Embryonic facial prominence (tissue), 1 donor: ENCODE data around the gene ATP6V0A4.
"Not testable (repeated sequence)": the region's sequence is repeated elsewhere in the genome, so short reads cannot be mapped to it uniquely, and the experiment has no call there.

Experiments used
- DNase-seq: peaks from one replicate; pipeline ENCODE4 v3.0.0-alpha.2; 2016; ENCODE audit errors: extremely low spot score

Gene ATP6V0A4

DNA sequence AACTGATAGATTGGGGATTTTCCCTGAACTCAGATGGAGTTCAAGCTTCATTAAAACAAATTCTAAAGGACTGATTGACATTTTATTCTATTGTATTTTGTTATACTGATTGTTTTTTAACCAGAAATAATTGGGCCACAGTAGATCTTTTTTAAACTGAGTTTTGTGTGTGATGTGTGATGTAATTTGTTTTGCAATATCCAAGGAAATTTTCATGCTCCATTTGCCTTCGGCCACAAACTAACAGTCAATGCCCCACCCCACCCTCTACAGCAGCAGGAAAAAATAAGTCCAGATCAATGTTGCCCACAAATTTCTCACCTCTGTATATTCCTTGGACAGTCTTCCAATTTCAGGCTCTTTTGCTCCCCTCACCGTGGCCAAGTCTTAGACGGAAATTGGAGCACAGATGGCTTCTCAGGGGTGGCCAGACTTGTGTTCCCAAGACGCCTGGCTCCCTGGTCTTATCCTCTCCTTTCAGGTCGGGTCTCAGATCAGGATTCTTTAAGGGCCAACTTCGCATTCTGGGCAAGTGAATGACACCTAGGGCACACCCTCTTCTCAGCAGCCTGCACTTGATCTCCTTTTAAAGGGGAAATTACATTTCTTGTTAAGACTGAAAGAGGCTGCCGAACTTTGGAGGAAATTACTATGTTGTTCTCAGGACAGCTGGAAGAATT is 97.0 kb downstream of the ATP6V0A4 start, which contains the start of gene SVOPL:
SVOPL (minus strand) TSS at position 506 of the 680 bp plus-strand sequence. CDS start 22,317 bp downstream, outside the sequence.
- DNase-seq: no peak

DNA sequence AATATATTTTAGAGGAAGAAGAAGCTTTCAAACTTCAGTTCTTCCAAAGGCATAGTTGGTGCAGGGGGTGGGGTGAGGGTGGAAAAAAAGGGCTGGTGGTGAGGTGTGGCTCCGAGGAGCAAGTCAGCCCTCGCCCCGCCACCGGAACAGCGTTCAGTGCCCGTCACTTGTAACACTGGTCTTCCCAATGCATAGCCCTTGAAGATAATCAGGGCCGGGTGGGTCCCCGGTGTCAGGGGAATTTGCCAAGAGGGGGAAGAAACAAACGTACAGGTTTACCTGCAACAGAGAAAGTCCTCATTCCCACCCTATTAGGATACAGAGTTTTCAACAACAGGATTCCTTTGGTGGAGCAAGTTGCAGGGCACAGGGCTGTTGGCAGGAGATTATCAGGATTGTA is 98.3 kb downstream of the ATP6V0A4 start:
- no peak for DNase-seq

DNA sequence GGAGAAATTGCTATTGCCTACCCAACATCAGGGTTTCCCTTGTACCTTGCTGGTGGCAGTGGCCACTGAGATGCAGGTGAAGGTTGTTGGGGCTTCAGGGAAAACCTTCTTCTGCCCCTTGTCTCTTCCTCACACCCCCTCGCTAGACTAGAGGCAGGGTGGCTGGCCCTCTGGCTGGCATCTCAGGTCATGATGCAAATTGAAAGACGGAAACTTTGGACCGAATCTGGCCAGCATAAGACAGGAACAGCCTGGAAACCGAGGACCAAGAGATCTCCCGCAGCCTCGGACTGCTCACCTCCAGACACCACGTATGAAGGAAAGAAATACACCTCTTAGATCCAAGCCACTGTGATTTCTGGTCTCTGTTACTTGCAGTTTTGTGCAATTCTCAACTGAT is 99.7 kb downstream of the ATP6V0A4 start:
- no peak for DNase-seq

DNA sequence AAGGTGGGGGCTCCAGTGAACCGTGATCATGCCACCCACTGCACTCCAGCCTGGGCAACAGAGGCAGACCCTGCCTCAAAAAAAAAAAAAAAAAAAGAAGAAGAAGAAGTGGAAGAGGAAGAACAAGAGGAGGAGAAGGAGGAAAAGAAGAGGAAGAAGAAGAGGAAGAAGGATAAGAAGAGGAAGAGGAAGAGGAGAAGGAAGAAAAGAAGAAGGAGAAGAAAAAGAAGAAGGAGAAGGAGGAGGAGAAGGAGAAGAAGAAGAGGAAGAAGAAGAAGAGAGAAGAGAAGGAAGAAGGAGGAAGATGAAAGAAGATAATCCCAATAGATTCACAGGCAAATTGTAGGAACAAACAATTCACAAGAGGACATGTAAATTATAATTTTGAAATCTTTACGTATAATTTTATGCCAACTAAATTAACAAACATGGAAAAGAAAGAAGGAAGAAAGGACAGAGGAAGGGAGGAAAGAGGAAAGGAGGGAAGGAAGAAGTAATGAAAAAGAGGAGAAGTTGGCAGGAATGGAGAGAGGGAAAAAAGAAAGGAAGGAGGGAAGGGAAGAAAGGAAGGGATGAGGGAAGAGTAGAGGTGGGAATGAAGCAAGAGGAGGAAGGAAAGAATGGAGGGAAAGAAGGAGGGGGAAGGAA is 100.3 kb downstream of the ATP6V0A4 start:
- no peak for DNase-seq

DNA sequence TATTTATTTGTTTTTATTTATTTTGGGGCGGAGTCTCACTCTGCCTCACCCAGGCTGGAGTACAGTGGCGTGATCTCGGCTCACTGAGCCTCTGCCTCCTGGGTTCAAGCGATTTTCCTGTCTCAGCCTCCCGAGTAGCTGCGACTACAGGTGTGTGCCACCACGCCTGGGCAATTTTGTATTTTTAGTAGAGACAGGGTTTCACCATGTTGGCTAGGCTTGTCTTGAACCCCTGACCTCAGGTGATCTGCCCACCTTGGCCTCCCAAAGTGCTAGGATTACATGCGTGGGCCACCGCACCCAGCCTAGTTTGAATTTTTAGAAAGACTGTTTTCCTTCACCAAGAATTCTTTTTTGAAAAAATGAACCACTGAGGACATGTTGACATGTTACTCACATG is 102.2 kb downstream of the ATP6V0A4 start:
- not testable (repeated sequence) for DNase-seq

DNA sequence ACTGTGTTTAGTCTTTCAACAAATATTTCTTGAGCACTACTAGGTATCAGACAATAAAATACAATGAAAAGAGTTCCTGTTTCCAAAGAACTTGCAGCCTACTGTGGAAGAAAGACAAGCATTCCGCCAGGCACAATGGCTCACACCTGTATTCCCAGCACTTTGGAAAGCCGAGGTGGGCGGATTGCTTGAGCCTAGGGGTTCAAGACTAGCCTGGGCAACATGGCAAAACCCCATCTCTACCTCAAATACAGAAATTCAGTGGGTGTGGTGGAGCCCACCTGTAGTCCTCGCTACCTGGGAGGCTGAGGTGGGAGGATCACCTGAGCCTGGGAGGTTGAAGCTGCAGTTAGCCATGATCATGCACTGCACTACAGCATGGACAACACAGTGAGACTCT is 102.9 kb downstream of the ATP6V0A4 start:
- DNase-seq: no peak

DNA sequence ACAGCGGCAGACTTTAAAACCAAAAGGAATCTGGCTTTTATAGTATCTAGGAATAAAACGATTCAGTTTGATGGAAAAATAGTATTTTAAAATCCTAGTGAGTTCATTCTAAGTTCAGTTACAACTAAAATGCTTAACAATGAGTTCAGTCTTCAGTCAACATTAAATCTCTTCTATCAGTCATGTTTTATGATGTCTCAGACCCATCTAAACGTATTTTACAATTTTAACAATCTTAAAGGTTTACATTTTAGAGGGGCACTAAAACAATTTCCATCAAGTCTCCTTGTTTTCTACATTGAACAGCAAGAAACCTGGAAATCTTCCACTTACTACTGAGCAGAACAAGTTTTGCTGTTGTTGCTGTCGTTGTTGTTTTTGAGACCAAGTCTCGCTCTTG is 106.8 kb downstream of the ATP6V0A4 start:
- DNase-seq: no peak

DNA sequence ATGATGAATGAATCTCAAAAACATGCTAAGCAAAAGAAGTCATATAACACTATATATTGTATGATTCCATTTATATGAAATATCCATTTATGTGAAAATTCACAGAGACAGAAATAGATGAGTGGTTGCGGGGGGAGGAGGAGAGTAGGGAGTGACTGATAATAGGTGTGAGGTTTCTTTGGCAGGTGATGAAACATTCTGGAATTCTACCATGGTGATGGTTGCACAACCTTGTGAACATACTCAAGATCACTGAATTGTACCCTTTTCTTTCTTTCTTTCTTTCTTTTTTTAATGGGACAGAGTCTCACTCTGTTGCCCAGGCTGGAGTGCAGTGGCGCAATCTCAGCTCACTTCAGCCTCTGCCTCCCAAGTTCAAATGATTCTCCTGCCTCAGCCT is 107.5 kb downstream of the ATP6V0A4 start:
- no peak for DNase-seq

DNA sequence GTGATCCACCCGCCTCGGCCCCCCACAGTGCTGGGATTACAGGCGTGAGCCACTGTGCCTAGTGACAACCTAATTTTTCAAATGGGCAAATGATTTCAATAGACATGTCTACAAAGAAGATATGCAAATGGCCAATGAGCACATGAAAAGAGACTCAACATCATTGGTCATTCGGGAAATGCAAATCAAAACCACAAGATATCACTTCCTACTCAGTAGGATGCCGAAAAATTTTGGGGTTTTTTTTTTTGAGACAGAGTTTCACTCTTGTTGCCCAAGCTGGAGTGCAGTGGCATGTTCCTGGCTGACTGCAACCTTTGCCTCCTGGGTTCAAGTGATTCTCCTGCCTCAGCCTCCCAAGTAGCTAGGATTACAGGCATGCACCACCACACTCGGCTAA is 110.0 kb downstream of the ATP6V0A4 start:
- not testable (repeated sequence) for DNase-seq

DNA sequence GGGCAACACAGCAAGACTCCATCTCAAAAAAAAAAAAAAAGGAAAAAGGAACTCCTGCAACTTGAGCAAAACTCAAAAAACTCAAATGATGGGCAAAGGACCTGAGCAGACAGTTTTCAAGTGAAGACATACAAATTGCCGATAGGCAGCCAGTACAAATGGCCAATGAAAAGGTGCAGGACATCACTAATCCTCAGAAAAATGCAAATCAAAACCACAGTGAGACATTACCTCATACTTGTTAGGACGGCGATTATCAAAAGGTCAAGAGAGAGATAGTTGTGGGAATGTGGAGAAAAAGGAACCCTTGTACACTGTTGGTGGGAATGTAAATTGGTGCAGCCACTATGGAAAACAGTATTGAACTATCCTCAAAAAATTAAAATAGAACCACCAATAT is 113.7 kb downstream of the ATP6V0A4 start:
- DNase-seq: no peak

DNA sequence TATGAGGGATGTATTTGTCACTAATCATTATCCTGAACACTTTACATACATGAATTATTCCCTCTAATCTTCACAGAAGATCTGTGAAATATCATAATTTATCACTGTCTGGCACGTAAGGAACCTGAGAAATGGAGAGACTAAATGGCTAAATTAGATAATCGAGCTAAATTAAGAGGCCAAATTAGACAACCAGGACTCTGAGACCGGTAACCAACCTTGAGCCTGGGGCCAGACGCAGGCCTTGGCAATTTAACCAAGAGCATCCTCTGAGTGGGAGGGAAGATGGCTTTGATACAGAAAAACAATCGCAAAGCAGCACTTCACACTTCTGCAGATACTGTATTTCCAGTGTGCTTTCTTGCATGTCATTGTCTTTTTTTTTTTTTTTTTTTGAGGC is 118.2 kb downstream of the ATP6V0A4 start:
- DNase-seq: no peak

DNA sequence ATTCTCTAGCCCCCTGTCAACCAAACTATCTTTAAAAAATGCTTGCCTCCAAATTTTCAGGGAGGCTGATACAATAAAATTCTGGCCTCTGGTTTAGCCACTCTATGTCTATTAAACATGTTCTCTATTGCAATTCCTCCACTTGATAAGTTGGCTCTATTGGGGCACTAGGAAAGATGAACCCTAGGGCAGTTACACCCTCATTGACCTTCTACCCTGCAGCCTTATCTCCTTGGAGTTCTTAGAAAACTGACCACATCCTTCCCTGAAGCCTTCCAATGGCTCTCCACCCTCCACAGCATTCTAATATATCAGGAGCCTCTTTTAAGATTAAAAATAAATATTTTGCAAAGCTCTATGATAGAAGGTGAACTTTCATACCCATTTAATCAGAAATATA is 127.4 kb downstream of the ATP6V0A4 start:
- DNase-seq: no peak

DNA sequence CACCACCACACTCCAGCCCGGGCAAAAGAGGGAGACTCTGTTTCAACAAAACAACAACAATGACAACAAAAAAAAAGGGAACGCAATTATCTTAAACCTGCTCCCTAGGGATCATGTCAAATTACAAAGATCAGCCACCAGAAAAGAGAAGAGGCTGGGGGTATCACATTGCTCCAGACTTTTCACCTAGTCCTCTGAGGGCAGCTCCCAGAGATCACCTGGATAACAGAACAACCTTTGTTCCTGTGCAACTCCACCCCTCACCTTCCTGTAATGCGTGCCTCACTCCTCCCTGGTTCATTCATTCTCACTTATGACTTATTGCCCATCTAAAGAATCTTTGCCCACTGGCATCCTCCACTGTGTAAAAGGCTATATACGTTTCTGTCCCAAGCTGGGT is 128.6 kb downstream of the ATP6V0A4 start:
- no peak for DNase-seq

DNA sequence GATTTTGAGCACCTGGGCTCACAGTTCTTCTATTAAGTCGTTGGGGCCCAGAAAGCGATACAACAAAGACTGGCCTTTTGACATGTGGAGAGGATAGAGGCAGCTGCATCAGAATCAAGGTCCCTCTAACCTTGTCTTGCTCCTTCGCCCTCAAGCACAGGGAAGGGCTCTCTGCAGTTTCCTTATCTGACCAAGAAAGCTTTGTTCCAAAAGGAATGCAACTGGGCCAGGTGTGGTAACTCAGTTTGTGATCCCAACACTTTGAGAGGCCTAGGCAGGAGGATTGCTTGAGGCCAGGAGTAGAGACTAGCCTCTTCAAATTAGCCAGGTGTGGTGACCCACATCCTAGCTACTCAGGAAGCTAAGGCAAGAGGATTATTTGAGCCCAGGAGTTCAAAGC is 129.1 kb downstream of the ATP6V0A4 start:
- DNase-seq: no peak

DNA sequence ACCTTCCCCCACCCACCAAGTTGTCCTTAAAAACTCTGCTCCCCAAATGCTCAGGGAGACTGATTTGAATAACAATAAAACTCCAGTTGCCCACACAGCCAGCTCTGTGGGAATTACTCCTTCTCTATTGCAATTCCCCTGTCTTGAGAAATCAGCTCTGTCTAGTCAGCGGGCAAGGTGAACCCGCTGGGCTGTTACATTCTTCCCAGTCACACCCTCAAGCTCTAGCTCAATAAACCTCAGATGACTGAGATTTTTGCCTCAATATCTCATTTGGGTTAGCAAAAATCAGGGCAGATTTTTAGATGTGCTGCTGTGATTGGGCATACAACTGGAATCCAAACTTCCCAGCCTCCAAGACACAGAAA is 129.8 kb downstream of the ATP6V0A4 start:
- no peak for DNase-seq

DNA sequence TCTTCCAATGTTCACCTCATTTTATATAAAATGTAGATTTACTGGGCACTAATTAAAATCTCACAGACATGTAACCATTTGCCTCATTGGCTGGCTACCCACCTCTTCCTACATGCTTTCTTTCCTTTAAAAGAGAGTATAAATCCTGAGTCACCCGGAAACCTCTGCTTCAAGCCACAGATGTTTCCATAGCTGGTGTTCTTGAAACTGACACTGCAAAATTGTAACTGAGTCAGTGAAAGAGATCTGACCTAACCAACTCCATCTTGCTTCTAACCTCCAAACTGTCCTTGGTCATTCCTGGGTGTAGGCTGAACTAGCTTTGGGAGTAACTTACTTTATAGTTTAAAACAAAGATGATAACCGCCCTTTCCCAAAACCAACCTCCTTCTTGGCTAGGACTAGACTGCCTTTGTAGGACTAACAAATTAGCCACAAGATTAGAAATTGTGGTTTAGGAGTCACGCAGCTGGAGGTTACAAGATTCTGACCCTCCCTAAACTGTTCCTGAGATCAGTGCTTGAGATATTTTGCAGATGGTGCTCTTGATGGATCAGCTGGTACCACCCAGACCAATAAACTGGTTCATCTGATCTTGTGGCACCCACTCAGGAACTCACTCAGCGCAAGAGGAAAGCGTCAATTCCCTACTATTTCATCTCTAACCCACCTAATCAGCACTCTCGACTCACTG is 130.3 kb downstream of the ATP6V0A4 start:
- no peak for DNase-seq

DNA sequence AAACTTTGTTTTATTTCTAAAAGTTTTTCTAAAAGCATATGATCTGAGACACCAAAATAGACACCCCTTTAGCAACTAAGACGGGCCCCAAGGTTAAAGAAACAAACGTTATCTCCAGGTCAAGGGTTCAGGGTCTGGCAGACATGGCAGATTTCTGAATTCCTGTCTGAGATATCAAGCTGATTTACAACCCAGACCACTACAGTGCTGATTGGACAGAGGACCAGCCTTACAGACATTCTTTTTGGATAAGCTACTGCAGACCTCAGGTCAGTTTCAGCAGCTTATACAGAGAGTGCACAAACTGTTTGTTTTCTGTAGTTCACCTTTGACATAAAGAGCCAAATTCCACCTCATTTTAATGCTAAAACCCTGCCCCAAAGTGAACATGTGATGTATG is 131.6 kb downstream of the ATP6V0A4 start:
- DNase-seq: no peak

DNA sequence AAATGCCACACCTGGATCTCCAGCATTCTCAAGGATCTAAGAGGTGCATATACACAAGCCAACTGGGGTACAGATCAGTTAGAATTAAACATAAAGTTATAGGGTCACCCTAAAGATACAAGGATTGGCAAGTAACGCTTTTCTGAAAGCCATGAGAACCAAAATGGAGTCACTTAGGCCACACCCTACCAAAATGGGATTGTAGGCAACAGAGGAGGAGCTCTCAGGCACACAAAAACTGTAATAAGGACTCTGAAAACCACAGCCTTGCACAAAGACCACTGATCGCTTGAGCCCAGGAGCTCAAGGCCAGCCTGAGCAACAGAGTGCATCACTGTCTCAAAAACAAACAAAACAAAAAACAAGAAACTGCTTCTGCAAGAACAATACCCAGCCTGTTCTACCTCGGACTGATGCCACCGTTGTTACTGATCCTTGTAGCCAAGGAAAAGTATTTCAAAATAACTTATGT is 132.3 kb downstream of the ATP6V0A4 start:
- DNase-seq: no peak

DNA sequence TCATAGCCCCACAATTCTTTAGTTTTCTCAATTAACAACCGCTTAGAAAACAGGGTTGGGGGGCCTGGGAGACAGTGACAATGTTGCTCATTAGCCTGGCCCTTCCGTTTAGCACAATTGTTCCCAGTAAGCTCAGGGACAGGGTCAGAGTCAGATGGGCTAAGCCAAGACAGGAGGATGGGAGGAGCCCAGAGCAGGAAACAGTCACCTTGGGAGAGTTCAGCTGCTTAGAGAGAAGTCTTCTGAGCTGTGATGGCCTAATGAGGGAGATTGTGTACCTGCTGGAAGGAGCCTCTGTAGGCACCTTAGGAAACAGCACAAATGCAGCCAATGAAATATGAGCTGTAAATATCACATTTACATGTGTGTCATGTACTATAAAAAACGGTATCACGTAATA is 132.7 kb downstream of the ATP6V0A4 start:
- no peak for DNase-seq

DNA sequence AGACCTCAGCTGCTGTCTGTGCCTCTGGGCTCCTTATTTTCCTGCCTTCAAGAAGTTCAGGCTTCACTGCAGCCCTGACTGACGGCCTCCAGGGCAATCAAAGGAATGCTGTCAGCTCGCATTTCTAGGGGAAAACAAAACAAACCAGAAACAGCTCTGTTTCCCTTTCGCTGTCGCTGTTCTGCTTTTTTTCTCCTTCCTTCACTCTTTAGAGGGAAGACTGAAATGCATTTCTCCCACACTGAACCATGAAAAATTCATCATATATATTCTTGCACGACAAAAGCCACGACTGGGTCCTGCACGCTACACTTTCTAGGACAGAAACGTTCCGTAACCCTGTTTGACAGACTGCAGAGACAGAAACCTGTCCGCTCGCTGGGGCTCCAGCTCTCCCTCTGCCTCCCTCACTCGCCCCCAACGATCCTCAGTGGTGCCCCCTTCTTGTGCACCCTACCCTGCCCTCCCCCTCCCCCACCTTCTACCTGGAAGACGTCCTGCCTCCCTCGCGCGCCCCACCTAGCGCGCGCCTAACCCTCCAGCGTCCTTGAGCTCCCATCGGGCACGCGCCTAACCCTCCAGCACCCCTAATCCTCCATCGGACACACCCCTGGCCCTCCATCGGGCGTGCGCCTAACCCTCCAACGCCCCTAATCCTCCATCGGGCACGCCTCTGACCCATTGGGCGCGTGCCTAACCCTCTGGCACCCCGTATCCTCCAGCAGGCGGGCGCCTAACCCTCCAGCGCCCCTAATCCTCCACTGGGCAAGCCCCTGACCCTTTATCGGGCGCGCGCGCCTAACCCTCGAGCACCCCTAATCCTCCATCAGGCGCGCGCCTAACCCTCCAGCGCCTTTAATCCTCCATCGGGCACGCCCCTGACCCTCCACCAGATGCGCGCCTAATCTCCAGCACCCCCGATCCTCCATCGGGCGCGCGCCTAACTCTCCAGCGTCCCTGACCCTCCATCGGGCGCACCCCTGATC is 134.0 kb downstream of the ATP6V0A4 start:
- no peak for DNase-seq

DNA sequence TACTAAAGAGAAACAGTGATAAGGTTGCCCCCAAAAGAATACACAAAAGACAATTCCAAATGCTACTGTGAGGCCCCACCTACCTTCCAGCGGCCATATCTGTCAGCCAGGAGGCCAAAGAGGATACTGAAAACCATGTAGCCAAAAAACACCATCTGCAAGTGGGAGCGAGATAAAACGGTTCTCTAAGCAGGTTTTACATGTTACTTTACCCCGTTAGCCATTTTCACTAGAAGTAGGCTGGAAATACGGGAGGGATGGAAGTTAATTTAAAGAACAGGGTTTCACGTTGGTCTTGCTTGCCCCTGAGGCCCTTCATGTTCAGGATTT is 135.0 kb downstream of the ATP6V0A4 start:
- DNase-seq: no peak
